Upper lobe of left lung (tissue), 4 donors: ENCODE results near the gene DCP1A.

Experiments
- EP300 ChIP-seq, 4 donors: sonication (generic); formaldehyde crosslinking; IDR thresholded peaks; one replicate each; pipeline ENCODE4 v1.5.1; 2017; ENCODE audit warnings: antibody characterized with exemption in 4 of 4, control low read depth in 2 of 4
- POLR2A ChIP-seq, 4 donors: fragments of 450-650 bp; IDR thresholded peaks; one replicate each; pipeline ENCODE4 v1.5.1; 2016 to 2017; ENCODE audit warnings: antibody characterized with exemption in 4 of 4, mild to moderate bottlenecking in 2 of 4
- POLR2AphosphoS5 ChIP-seq, 2 donors: sonication (generic); formaldehyde crosslinking; IDR thresholded peaks; one replicate each; pipeline ENCODE4 v1.5.1; 2017; ENCODE audit warnings: antibody characterized with exemption in 2 of 2
- TF ChIP-seq, protein P1 (sequence below), 6 experiments: fragments of 450-650 bp in 4 of 6; fragments of 200-600 bp in 2 of 6; sonication (generic) in 2 of 6; IDR thresholded peaks; one replicate each; pipeline ENCODE4 v1.5.1; 2016 to 2019; ENCODE audit warnings: antibody characterized with exemption in 6 of 6

DNA sequence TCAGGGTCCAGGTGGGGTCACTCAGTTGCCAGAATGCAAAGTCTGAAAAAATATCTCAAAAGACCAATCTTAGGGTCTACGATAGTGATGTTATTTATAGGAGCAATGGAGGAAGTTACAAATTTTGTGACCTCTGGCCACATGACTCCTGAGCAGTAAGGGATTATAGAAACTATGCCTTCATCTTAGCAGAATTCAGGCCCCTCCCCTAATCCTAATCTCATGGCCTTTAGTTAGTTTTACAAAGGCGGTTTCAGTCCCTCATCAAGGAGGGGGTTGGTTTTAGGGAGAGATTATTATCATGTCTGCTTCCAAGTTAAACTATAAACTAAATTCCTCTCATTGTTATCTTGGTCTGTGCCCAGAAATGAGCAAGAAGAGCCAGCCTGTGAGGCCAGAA lies 5.9 kb upstream of the DCP1A start:
- TF ChIP-seq, protein P1, sequence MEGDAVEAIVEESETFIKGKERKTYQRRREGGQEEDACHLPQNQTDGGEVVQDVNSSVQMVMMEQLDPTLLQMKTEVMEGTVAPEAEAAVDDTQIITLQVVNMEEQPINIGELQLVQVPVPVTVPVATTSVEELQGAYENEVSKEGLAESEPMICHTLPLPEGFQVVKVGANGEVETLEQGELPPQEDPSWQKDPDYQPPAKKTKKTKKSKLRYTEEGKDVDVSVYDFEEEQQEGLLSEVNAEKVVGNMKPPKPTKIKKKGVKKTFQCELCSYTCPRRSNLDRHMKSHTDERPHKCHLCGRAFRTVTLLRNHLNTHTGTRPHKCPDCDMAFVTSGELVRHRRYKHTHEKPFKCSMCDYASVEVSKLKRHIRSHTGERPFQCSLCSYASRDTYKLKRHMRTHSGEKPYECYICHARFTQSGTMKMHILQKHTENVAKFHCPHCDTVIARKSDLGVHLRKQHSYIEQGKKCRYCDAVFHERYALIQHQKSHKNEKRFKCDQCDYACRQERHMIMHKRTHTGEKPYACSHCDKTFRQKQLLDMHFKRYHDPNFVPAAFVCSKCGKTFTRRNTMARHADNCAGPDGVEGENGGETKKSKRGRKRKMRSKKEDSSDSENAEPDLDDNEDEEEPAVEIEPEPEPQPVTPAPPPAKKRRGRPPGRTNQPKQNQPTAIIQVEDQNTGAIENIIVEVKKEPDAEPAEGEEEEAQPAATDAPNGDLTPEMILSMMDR (IDR thresholded peaks at IDR 0.05): no peak
- TF ChIP-seq EP300 (IDR thresholded peaks at IDR 0.05) (no peak), POLR2A (IDR thresholded peaks at IDR 0.05) (no peak), POLR2AphosphoS5 (IDR thresholded peaks at IDR 0.05) (no peak)
